Gastroesophageal sphincter (tissue), 4 donors: ENCODE measurements around the gene SLC22A12. TPM values are rescaled to one million over a fixed set of nuclear protein-coding genes. Genes with fewer than 3 reads are reported as not detected.

Experiments used
- ATAC-seq: fragments of 150-250 bp; one replicate; pipeline ENCODE4 v1.9.1; 2016; ENCODE audit warnings: mild to moderate bottlenecking, moderate library complexity
- H3K27ac ChIP-seq, 4 donors: fragments of 200-600 bp; sonication (generic) in 3 of 4; 1 replicate in 3 of 4; 2 replicates in 1 of 4; pipeline ENCODE4 v1.5.1; 2016 to 2019
- H3K27me3 ChIP-seq: fragments of 200-600 bp; sonication (generic); one replicate; pipeline ENCODE4 v1.5.1; 2019
- H3K36me3 ChIP-seq, 2 donors: fragments of 200-600 bp; sonication (generic); one replicate each; pipeline ENCODE4 v1.5.1; 2019; ENCODE audit warnings: control low read depth in 1 of 2
- H3K4me1 ChIP-seq, 3 donors: fragments of 200-600 bp; sonication (generic); 1 replicate in 2 of 3; 2 replicates in 1 of 3; pipeline ENCODE4 v1.5.1; 2016 to 2019; ENCODE audit warnings: control low read depth in 2 of 3
- H3K4me3 ChIP-seq, 2 donors: fragments of 200-600 bp; sonication (generic); one replicate each; pipeline ENCODE4 v1.5.1; 2019; ENCODE audit warnings: mild to moderate bottlenecking in 1 of 2, moderate library complexity in 1 of 2
- H3K9me3 ChIP-seq, 3 donors: fragments of 200-600 bp; sonication (generic); one replicate each; pipeline ENCODE4 v1.5.1; 2017 to 2019; ENCODE audit warnings: control low read depth in 2 of 3
- CTCF ChIP-seq, 4 experiments: fragments of 200-600 bp in 2 of 4; fragments of 450-650 bp in 2 of 4; sonication (generic) in 1 of 4; IDR thresholded peaks; one replicate each; pipeline ENCODE4 v1.5.1; 2017 to 2019; ENCODE audit warnings: antibody characterized with exemption in 4 of 4, mild to moderate bottlenecking in 2 of 4, moderate library complexity in 2 of 4
- EP300 ChIP-seq: sonication (generic); formaldehyde crosslinking; IDR thresholded peaks from one replicate; pipeline ENCODE4 v1.6.1; 2017; ENCODE audit warnings: antibody characterized with exemption, mild to moderate bottlenecking
- POLR2A ChIP-seq, 2 donors: fragments of 450-650 bp; IDR thresholded peaks; one replicate each; pipeline ENCODE4 v1.6.1; 2017; ENCODE audit warnings: antibody characterized with exemption in 2 of 2, mild to moderate bottlenecking in 2 of 2, moderate library complexity in 1 of 2
- POLR2AphosphoS5 ChIP-seq: sonication (generic); formaldehyde crosslinking; IDR thresholded peaks from one replicate; pipeline ENCODE4 v1.6.1; 2017; ENCODE audit warnings: antibody characterized with exemption
- WGBS, 2 donors: methylation state at CpG; one replicate each; pipeline ENCODE4 v1.1.5; 2018; ENCODE audit warnings: low coverage in 1 of 2; 5-methylcytosine and 5-hydroxymethylcytosine counted together
- total RNA-seq, 4 donors: library from RNA; depleted of rRNA; stranded (reverse); fragments of >200 nt; gene quantifications; one replicate each; pipeline ENCODE4 v1.1.0, GENCODE V29; 2016

Gene SLC22A12
- total RNA-seq, 4 donors from 2014 or later = not detected

- 78 to 90% methylated on average over 2 of the region's 2 CpGs for WGBS, 2 donors
- H3K27ac ChIP-seq = no peak overlapping the region
- no peaks in the 10 kb centered on the region for H3K4me1 ChIP-seq
- H3K4me3 ChIP-seq = no peak overlapping the region
- no peak for ATAC-seq
- TF ChIP-seq POLR2A (IDR thresholded peaks at IDR 0.05) = no peak
- no peak for TF ChIP-seq POLR2AphosphoS5
- TF ChIP-seq EP300 = no peak
- TF ChIP-seq CTCF (IDR thresholded peaks at IDR 0.05) = no peak
- peaks cover 0 to 26% (median 0%) of the 10 kb centered on the region in 3 donors for H3K9me3 ChIP-seq
- H3K36me3 ChIP-seq = no peaks in the 10 kb centered on the region
- H3K27me3 ChIP-seq = no peaks in the 10 kb centered on the region
Measured at GRCh38 chr11:64588701-64589100, 2.3 kb upstream of the SLC22A12 start.

GRCh38 chr11:64591257-64592233, 525 bp downstream of the SLC22A12 start:
- WGBS, 2 donors = 80 to 90% methylated on average over 3 to 6 of the region's 36 CpGs
- no peak for ATAC-seq
- H3K36me3 ChIP-seq = no peaks in the 10 kb centered on the region

DNA sequence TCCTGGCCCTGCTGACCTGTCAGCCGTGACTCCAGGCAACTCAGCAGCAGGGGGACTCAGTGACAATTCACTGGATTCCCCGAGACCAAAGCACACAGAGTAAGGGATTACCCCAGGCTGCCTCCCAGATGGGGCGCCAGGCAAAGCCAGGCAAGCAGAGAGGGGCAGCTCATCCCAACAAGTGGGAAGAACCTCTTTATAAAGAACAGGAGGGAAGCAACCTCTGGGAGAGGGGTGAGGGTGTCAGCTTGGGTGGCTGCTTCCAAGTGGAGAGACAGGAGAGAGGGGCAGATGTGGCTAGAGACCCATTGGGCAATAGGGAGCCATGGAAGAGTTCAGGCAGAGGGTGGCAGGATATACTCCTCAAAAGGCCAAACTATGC, 1.2 kb downstream of the SLC22A12 start:
- no peak for ATAC-seq
- no CpG with 5 or more reads among the region's 3 CpGs for WGBS, 2 donors
- Histone ChIP-seq H3K9me3 (peaks cover 0 to 24% (median 0%) of the 10 kb centered on the region in 3 donors), H3K27ac (no peak overlapping the region), H3K27me3 (no peaks in the 10 kb centered on the region), H3K4me1 (no peaks in the 10 kb centered on the region), H3K4me3 (no peak overlapping the region), H3K36me3 (no peaks in the 10 kb centered on the region)
- TF ChIP-seq POLR2AphosphoS5 (no peak), EP300 (no peak), CTCF (IDR thresholded peaks at IDR 0.05) (no peak), POLR2A (IDR thresholded peaks at IDR 0.05) (no peak)

More at GRCh38 chr11:64591257-64592233, 525 bp downstream of the SLC22A12 start:
- Histone ChIP-seq H3K27me3 (no peaks in the 10 kb centered on the region), H3K4me1 (no peaks in the 10 kb centered on the region), H3K4me3 (no peak overlapping the region), H3K9me3 (peaks cover 0 to 26% (median 0%) of the 10 kb centered on the region in 3 donors), H3K27ac (no peak overlapping the region)
- TF ChIP-seq CTCF (IDR thresholded peaks at IDR 0.05) (no peak), POLR2AphosphoS5 (no peak), EP300 (no peak), POLR2A (IDR thresholded peaks at IDR 0.05) (no peak)

DNA sequence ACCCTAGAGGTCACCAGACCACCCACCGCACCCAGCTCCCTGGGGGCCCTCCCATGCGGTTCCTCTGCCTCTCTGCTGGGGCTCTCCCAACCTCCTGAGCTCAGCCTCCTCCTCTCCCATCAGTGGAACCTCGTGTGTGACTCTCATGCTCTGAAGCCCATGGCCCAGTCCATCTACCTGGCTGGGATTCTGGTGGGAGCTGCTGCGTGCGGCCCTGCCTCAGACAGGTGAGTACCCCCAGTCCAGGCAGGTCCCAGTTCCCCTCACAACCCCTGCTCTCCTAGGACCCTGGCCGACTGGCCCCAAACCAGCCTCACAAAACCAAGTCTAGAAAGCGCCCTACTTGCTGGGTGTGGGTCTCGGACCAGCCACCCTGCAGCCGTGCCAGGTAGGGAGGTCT, 1.6 kb downstream of the SLC22A12 start:
- Histone ChIP-seq H3K4me1 (no peaks in the 10 kb centered on the region), H3K36me3 (no peaks in the 10 kb centered on the region), H3K4me3 (no peak overlapping the region), H3K27me3 (no peaks in the 10 kb centered on the region), H3K9me3 (peaks cover 0 to 20% (median 0%) of the 10 kb centered on the region in 3 donors), H3K27ac (no peak overlapping the region)
- 100% methylated on average over 2 of the region's 9 CpGs; no CpG with 5 or more reads in 1 of the 2 donors for WGBS, 2 donors
- no peak for ATAC-seq
- TF ChIP-seq POLR2AphosphoS5 (no peak), POLR2A (IDR thresholded peaks at IDR 0.05) (no peak), CTCF (IDR thresholded peaks at IDR 0.05) (no peak), EP300 (no peak)
